COLO829 (cell line): Measurements from ENCODE around the gene WDR35.
A peak's percentile ranks its signal among the peaks of the same experiment; 100 is the strongest.
"Not testable (repeated sequence)": the region's sequence is repeated elsewhere in the genome, so short reads cannot be mapped to it uniquely, and the experiment has no call there.

Experiments used
- DNase-seq: peaks from one replicate; pipeline ENCODE4 v3.0.0; 2012; ENCODE audit warnings: low spot score

WDR35 gene

GRCh38 chr2:19942199-19942598 lies 47.7 kb downstream of the WDR35 start:
- no peak for DNase-seq

- no peak for DNase-seq
Observed at GRCh38 chr2:19937004-19937403, 52.9 kb downstream of the WDR35 start.

GRCh38 chr2:19936203-19936602 lies 53.7 kb downstream of the WDR35 start:
- DNase-seq = no peak

GRCh38 chr2:19933351-19933981 lies 56.4 kb downstream of the WDR35 start:
- peak; percentile 53 for DNase-seq

- DNase-seq = no peak
Observed at GRCh38 chr2:19932928-19933327, 57.0 kb downstream of the WDR35 start.

GRCh38 chr2:19929226-19929625 lies 60.7 kb downstream of the WDR35 start:
- DNase-seq = no peak

- DNase-seq = not testable (repeated sequence)
Observed at GRCh38 chr2:19927816-19928215, 62.1 kb downstream of the WDR35 start.

GRCh38 chr2:19924526-19924925 lies 65.4 kb downstream of the WDR35 start:
- DNase-seq = not testable (repeated sequence)

- DNase-seq = not testable (repeated sequence)
Observed at GRCh38 chr2:19922188-19922587, 67.7 kb downstream of the WDR35 start.

- DNase-seq = no peak
Observed at GRCh38 chr2:19916385-19916950, 73.4 kb downstream of the WDR35 start.

- DNase-seq = no peak
Observed at GRCh38 chr2:19914266-19914975, 75.5 kb downstream of the WDR35 start.

GRCh38 chr2:19911808-19912509 lies 77.9 kb downstream of the WDR35 start:
- peak; percentile 21 for DNase-seq

GRCh38 chr2:19902216-19902740 lies 87.6 kb downstream of the WDR35 start:
- no peak for DNase-seq

- peak; percentile 97 for DNase-seq
Observed at GRCh38 chr2:19901442-19902215, 88.3 kb downstream of the WDR35 start, which contains the start of gene TTC32. TTC32 (minus strand) TSS chr2:19901983; CDS start chr2:19901854, 129 bp downstream.

- DNase-seq = no peak
Observed at GRCh38 chr2:19900931-19901441, 88.9 kb downstream of the WDR35 start.

GRCh38 chr2:19899985-19900930 lies 89.6 kb downstream of the WDR35 start:
- no peak for DNase-seq

- no peak for DNase-seq
Observed at GRCh38 chr2:19898592-19899329, 91.1 kb downstream of the WDR35 start.

GRCh38 chr2:19897623-19898245 lies 92.2 kb downstream of the WDR35 start:
- no peak for DNase-seq

GRCh38 chr2:19895535-19895934 lies 94.4 kb downstream of the WDR35 start:
- DNase-seq = no peak
